Measurements from ENCODE around the gene RTL9. TPM values are rescaled to one million over a fixed set of nuclear protein-coding genes. Genes with fewer than 3 reads are reported as not detected.

RTL9 gene
- total and polyA plus RNA-seq, 2 of the 13 experiments (the other 11 are each of a cell fraction or from before 2014, with no cell fraction given), result 0.01 to 0.02 TPM

DNA sequence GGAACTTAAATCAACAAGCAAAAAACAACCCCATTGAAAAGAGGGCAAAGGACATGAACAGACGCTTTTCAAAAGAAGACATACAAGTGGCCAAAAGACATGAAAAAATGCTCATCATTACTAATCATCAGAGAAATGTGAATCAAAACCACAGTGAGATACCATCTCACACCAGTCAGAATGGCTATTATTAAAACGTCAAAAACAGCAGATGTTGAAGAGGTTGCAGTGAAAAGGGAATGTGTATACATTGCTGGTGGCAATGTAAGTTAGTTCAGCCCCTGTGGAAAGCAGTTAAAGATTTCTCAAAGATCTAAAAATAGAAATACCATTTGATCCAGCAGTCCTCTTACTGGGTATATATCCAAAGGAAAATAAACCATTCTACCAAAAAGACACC, 22.6 kb downstream of the RTL9 start (continued):
- TF ChIP-seq FLYWCH1 (CRISPR knock-in tag; IDR thresholded peaks at IDR 0.05), result no peak
- no peak for TF ChIP-seq MAFK (conservative IDR thresholded peaks at IDR 0.05 in 1 of 2, IDR thresholded peaks at IDR 0.05 in 1 of 2; ENCODE audit: low read length in 2 of 2)
- TF ChIP-seq ZMAT3 (CRISPR knock-in tag; conservative IDR thresholded peaks at IDR 0.05), result no peak
- no peak for TF ChIP-seq NBN (conservative IDR thresholded peaks at IDR 0.05)
- no peak for TF ChIP-seq SALL1 (CRISPR knock-in tag; IDR thresholded peaks at IDR 0.05)
- TF ChIP-seq U2AF1 (optimal IDR thresholded peaks at IDR 0.05; ENCODE audit: low read depth, low read length), result no peak
- TF ChIP-seq AGO2 (optimal IDR thresholded peaks at IDR 0.05; ENCODE audit: low read depth, low read length), result no peak

DNA sequence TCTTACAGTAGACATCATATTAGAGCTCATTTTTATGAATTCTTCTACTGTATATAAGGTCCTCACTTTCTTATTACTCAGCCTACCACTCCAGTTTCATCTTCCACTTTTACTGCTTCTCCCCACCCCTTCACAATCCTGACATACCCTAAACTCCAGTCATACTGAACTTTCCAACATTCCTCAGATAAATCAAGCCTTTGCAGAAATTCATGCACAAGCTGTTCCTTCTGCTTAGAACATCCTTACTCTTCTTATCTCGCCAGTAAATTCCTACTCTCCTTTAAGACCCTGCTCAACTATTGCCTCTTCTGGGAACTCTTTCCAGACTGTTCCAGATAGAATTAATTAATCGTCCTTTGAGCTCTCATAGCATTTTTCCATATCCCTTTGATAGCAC, 24.8 kb downstream of the RTL9 start:
- no TSS peak for BruUV-seq (replicated peaks)
- in situ Hi-C loops (cut with HindIII; ENCODE audit: extremely low pct_ligation_motif_present, low pct_unique_long_range_greater_than_20kb) (no loop called here), intact Hi-C loops (cut with micrococcal nuclease; ENCODE audit: unreplicated experiment) (no loop called here)
- Histone ChIP-seq H4K20me1 (ENCODE audit: insufficient read depth, low read length) (no peaks in the 10 kb centered on the region), H3K36me3 (replicated peaks in 1 of 2; ENCODE audit: control insufficient read depth in 1 of 2, insufficient read depth in 2 of 2, low read length in 2 of 2) (no peaks in the 10 kb centered on the region), H3K79me2 (ENCODE audit: insufficient read depth, low read length) (no peaks in the 10 kb centered on the region), H3K4me1 (ENCODE audit: insufficient read depth, low read length) (no peaks in the 10 kb centered on the region), H3K4me2 (ENCODE audit: low read depth, low read length) (no peak overlapping the region), H3K27ac (ENCODE audit: extremely low read length, insufficient read depth, low read length) (no peak overlapping the region), H3K4me3 (replicated peaks in 1 of 3; ENCODE audit: insufficient read depth in 1 of 3, low read depth in 2 of 3, low read length in 3 of 3) (no peak overlapping the region), H3K9ac (ENCODE audit: insufficient read depth, low read depth, low read length) (no peak overlapping the region), H3K9me3 (ENCODE audit: low read length) (no peaks in the 10 kb centered on the region), H3K27me3 (ENCODE audit: control insufficient read depth in 1 of 2, insufficient read depth in 2 of 2, low read length in 2 of 2) (no peaks in the 10 kb centered on the region), H2AFZ (ENCODE audit: low read length) (no peak overlapping the region)
- ChIA-PET CTCF (ENCODE audit: low intra/inter-chr PET ratio, low total read pairs) (no interaction called here), POLR2A (no interaction called here)
- FAIRE-seq (no peak), DNase-seq (ENCODE audit: low spot score) (no peak), ATAC-seq (no peak)
- 0% methylated on average over 2 of the region's 2 CpGs for WGBS (ENCODE audit: low lambda C conversion rate)
- TF ChIP-seq SRSF9 (IDR thresholded peaks at IDR 0.05; ENCODE audit: borderline replicate concordance, insufficient read depth, low read depth, low read length, poor library complexity, severe bottlenecking) (no peak), ZNF296 (CRISPR knock-in tag; conservative IDR thresholded peaks at IDR 0.05) (no peak), ZNF670 (CRISPR knock-in tag; IDR thresholded peaks at IDR 0.05; ENCODE audit: borderline replicate concordance) (no peak), U2AF1 (optimal IDR thresholded peaks at IDR 0.05; ENCODE audit: low read depth, low read length) (no peak), NR2F2 (IDR thresholded peaks at IDR 0.05; ENCODE audit: borderline replicate concordance, low read depth) (no peak), SMAD1 (CRISPR knock-in tag; IDR thresholded peaks at IDR 0.05; ENCODE audit: borderline replicate concordance, low read depth) (no peak)
- TF ChIP-seq, protein P1, sequence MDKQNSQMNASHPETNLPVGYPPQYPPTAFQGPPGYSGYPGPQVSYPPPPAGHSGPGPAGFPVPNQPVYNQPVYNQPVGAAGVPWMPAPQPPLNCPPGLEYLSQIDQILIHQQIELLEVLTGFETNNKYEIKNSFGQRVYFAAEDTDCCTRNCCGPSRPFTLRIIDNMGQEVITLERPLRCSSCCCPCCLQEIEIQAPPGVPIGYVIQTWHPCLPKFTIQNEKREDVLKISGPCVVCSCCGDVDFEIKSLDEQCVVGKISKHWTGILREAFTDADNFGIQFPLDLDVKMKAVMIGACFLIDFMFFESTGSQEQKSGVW (CRISPR knock-in tag; IDR thresholded peaks at IDR 0.05; ENCODE audit: borderline replicate concordance), result no peak
- TF ChIP-seq, protein P2, sequence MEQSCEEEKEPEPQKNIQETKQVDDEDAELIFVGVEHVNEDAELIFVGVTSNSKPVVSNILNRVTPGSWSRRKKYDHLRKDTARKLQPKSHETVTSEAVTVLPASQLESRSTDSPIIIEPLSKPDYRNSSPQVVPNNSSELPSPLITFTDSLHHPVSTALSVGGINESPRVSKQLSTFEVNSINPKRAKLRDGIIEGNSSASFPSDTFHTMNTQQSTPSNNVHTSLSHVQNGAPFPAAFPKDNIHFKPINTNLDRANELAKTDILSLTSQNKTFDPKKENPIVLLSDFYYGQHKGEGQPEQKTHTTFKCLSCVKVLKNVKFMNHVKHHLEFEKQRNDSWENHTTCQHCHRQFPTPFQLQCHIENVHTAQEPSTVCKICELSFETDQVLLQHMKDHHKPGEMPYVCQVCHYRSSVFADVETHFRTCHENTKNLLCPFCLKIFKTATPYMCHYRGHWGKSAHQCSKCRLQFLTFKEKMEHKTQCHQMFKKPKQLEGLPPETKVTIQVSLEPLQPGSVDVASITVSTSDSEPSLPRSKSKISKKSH (CRISPR knock-in tag; IDR thresholded peaks at IDR 0.05; ENCODE audit: borderline replicate concordance), result no peak
- TF ChIP-seq, protein P3, sequence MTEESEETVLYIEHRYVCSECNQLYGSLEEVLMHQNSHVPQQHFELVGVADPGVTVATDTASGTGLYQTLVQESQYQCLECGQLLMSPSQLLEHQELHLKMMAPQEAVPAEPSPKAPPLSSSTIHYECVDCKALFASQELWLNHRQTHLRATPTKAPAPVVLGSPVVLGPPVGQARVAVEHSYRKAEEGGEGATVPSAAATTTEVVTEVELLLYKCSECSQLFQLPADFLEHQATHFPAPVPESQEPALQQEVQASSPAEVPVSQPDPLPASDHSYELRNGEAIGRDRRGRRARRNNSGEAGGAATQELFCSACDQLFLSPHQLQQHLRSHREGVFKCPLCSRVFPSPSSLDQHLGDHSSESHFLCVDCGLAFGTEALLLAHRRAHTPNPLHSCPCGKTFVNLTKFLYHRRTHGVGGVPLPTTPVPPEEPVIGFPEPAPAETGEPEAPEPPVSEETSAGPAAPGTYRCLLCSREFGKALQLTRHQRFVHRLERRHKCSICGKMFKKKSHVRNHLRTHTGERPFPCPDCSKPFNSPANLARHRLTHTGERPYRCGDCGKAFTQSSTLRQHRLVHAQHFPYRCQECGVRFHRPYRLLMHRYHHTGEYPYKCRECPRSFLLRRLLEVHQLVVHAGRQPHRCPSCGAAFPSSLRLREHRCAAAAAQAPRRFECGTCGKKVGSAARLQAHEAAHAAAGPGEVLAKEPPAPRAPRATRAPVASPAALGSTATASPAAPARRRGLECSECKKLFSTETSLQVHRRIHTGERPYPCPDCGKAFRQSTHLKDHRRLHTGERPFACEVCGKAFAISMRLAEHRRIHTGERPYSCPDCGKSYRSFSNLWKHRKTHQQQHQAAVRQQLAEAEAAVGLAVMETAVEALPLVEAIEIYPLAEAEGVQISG (CRISPR knock-in tag; IDR thresholded peaks at IDR 0.05), result no peak
- TF ChIP-seq, protein P4, sequence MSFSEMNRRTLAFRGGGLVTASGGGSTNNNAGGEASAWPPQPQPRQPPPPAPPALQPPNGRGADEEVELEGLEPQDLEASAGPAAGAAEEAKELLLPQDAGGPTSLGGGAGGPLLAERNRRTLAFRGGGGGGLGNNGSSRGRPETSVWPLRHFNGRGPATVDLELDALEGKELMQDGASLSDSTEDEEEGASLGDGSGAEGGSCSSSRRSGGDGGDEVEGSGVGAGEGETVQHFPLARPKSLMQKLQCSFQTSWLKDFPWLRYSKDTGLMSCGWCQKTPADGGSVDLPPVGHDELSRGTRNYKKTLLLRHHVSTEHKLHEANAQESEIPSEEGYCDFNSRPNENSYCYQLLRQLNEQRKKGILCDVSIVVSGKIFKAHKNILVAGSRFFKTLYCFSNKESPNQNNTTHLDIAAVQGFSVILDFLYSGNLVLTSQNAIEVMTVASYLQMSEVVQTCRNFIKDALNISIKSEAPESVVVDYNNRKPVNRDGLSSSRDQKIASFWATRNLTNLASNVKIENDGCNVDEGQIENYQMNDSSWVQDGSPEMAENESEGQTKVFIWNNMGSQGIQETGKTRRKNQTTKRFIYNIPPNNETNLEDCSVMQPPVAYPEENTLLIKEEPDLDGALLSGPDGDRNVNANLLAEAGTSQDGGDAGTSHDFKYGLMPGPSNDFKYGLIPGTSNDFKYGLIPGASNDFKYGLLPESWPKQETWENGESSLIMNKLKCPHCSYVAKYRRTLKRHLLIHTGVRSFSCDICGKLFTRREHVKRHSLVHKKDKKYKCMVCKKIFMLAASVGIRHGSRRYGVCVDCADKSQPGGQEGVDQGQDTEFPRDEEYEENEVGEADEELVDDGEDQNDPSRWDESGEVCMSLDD (CRISPR knock-in tag; IDR thresholded peaks at IDR 0.05; ENCODE audit: borderline replicate concordance), result no peak

Data from HepG2 (cell line).